ENCODE results near the gene ESR1. TPM values are rescaled to one million over a fixed set of nuclear protein-coding genes. Genes with fewer than 3 reads are reported as not detected.

The ESR1 gene
- total RNA-seq, 1 donor from 2014 or later = not detected

GRCh38 chr6:152161501-152161900 is 354.0 kb downstream of the ESR1 start:
- no peaks in the 10 kb centered on the region for H4K20me1 ChIP-seq (ENCODE audit: low read depth)
- H3K9me3 ChIP-seq (ENCODE audit: low read depth) = no peaks in the 10 kb centered on the region
- Mint-ChIP-seq H3K36me3 (no peaks in the 10 kb centered on the region), H3K27ac (no peak overlapping the region), H3K9me3 (no peaks in the 10 kb centered on the region), H3K4me1 (no peaks in the 10 kb centered on the region), H3K4me3 (no peak overlapping the region), H3K27me3 (ENCODE audit: insufficient read depth, low read depth) (no peaks in the 10 kb centered on the region)
- H3K4me3 ChIP-seq = no peak overlapping the region
- H3K9ac ChIP-seq = no peak overlapping the region
- no peak overlapping the region for H2AFZ ChIP-seq (replicated peaks)
- no peaks in the 10 kb centered on the region for H3K36me3 ChIP-seq
- H3K27ac ChIP-seq = no peak overlapping the region
- no peaks in the 10 kb centered on the region for H3F3A ChIP-seq (ENCODE audit: low read depth)
- no peaks in the 10 kb centered on the region for H3K27me3 ChIP-seq
- H3K79me2 ChIP-seq (ENCODE audit: low read depth) = no peaks in the 10 kb centered on the region
- H3K4me1 ChIP-seq = no peaks in the 10 kb centered on the region
- H3K4me2 ChIP-seq = no peak overlapping the region
- TF ChIP-seq EZH2phosphoT487 (IDR thresholded peaks at IDR 0.05) (no peak), CTCF (IDR thresholded peaks at IDR 0.05) (no peak), EZH2 (IDR thresholded peaks at IDR 0.05) (no peak)
- no peak for DNase-seq (ENCODE audit: low spot score)

- no peaks in the 10 kb centered on the region for H3K9me3 ChIP-seq (ENCODE audit: low read depth)
Measured at GRCh38 chr6:152164957-152165356, 357.5 kb downstream of the ESR1 start.

GRCh38 chr6:152166497-152166896 is 359.0 kb downstream of the ESR1 start:
- DNase-seq (ENCODE audit: low spot score) = no peak
- H3K27me3 Mint-ChIP-seq (ENCODE audit: insufficient read depth, low read depth) = no peaks in the 10 kb centered on the region

More at GRCh38 chr6:152164957-152165356, 357.5 kb downstream of the ESR1 start:
- H3K27me3 Mint-ChIP-seq (ENCODE audit: insufficient read depth, low read depth) = no peaks in the 10 kb centered on the region
- no peak for TF ChIP-seq EZH2phosphoT487 (IDR thresholded peaks at IDR 0.05)
- TF ChIP-seq CTCF (IDR thresholded peaks at IDR 0.05) = no peak
- TF ChIP-seq EZH2 (IDR thresholded peaks at IDR 0.05) = no peak
- no peaks in the 10 kb centered on the region for H3K27me3 ChIP-seq
- H3K27ac Mint-ChIP-seq = no peak overlapping the region
- no peak overlapping the region for H3K4me3 ChIP-seq
- H3K9me3 Mint-ChIP-seq = no peaks in the 10 kb centered on the region
- H3K79me2 ChIP-seq (ENCODE audit: low read depth) = no peaks in the 10 kb centered on the region
- no peaks in the 10 kb centered on the region for H4K20me1 ChIP-seq (ENCODE audit: low read depth)
- no peak for DNase-seq (ENCODE audit: low spot score)
- no peak overlapping the region for H3K9ac ChIP-seq
- H3K4me2 ChIP-seq = no peak overlapping the region
- H3K4me1 ChIP-seq = no peaks in the 10 kb centered on the region
- no peak overlapping the region for H3K27ac ChIP-seq
- H3K4me3 Mint-ChIP-seq = no peak overlapping the region
- H2AFZ ChIP-seq (replicated peaks) = no peak overlapping the region
- no peaks in the 10 kb centered on the region for H3K36me3 ChIP-seq
- H3K4me1 Mint-ChIP-seq = no peaks in the 10 kb centered on the region
- H3F3A ChIP-seq (ENCODE audit: low read depth) = no peaks in the 10 kb centered on the region
- H3K36me3 Mint-ChIP-seq = no peaks in the 10 kb centered on the region

More at GRCh38 chr6:152166497-152166896, 359.0 kb downstream of the ESR1 start:
- Histone ChIP-seq H3K9me3 (ENCODE audit: low read depth) (no peaks in the 10 kb centered on the region), H3K27me3 (no peaks in the 10 kb centered on the region), H3K9ac (no peak overlapping the region), H3F3A (ENCODE audit: low read depth) (no peaks in the 10 kb centered on the region), H3K4me1 (no peaks in the 10 kb centered on the region), H2AFZ (replicated peaks) (no peak overlapping the region), H3K79me2 (ENCODE audit: low read depth) (no peaks in the 10 kb centered on the region), H4K20me1 (ENCODE audit: low read depth) (no peaks in the 10 kb centered on the region), H3K4me2 (no peak overlapping the region), H3K27ac (no peak overlapping the region), H3K4me3 (no peak overlapping the region), H3K36me3 (no peaks in the 10 kb centered on the region)
- Mint-ChIP-seq H3K9me3 (no peaks in the 10 kb centered on the region), H3K36me3 (peaks cover 2% of the 10 kb centered on the region), H3K4me3 (no peak overlapping the region), H3K4me1 (peaks cover 5% of the 10 kb centered on the region), H3K27ac (no peak overlapping the region)
- no peak for TF ChIP-seq CTCF (IDR thresholded peaks at IDR 0.05)
